ENCODE data around the gene RAMP1. TPM values are rescaled to one million over a fixed set of nuclear protein-coding genes. Genes with fewer than 3 reads are reported as not detected.

Gene RAMP1
- total RNA-seq, 1 experiment from 2014 or later: 0.63 TPM

DNA sequence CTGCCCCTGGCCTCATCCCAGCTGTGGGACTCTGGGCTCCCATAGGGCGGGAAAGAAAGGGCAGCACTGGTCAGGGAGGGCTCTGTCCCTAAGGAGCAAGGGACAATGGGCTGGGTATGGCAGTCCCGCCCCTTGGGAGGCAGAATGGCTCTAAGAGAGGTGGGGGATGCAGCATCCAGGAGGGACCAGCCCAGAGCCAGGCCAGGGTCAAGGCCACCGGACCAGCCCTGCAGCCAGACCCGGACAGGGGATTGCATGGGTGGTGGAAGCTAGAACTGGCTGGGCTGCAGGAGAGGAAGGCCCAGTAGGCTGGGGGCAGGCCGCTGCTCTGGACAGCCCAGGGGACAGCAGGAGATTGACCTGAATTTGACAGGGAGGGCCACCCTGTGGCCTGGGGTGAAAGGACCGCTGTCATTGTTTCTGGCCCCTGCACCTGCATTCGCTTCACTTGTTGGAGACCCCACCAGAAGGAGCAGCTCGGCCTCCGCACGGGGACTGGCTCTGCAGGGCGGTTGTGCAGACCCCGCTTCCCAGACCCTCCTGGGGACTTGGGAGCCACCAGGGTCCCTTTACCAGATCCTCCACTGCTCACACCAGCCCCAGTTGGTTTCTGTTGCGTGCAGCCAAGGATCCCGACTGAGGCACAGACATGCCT is 14.6 kb downstream of the RAMP1 start:
- peak overlapping the region in 1 of 3 experiments; percentile 75; a peak in 1 of 7 replicates for H3K27ac Mint-ChIP-seq
- Histone ChIP-seq H3K4me2 (ENCODE audit: insufficient read depth, insufficient read length, low read length) (no peak overlapping the region), H3K14ac (ENCODE audit: insufficient read depth, low read length) (no peak overlapping the region; the same call in 1 of the 2 replicates), H2BK15ac (ENCODE audit: low read depth, low read length) (no peak overlapping the region), H3T11ph (ENCODE audit: low read length) (no peak overlapping the region), H3K27ac (ENCODE audit: insufficient read length, low read depth, low read length) (no peak overlapping the region), H3K79me1 (ENCODE audit: insufficient read depth, low read depth, low read length, poor library complexity, severe bottlenecking) (no peaks in the 10 kb centered on the region), H4K20me1 (ENCODE audit: control insufficient read depth, insufficient read depth, insufficient read length) (no peaks in the 10 kb centered on the region), H2BK120ac (ENCODE audit: low read depth, low read length, poor library complexity, severe bottlenecking) (no peak overlapping the region), H3K23me2 (ENCODE audit: insufficient read length, low read depth, low read length, poor library complexity, severe bottlenecking) (no peaks in the 10 kb centered on the region), H3K18ac (ENCODE audit: insufficient read length, low read depth, low read length) (no peak overlapping the region), H2BK20ac (ENCODE audit: low read depth, low read length, poor library complexity, severe bottlenecking) (no peak overlapping the region), H3K9ac (ENCODE audit: extremely low read depth, insufficient read length, low read length) (no peak overlapping the region), H2BK12ac (ENCODE audit: insufficient read length, low read depth, low read length) (no peak overlapping the region), H2AK5ac (ENCODE audit: insufficient read length, low read length) (no peak overlapping the region), H3K56ac (ENCODE audit: insufficient read length, low read depth, low read length) (no peak overlapping the region), H3K4ac (ENCODE audit: low read depth, low read length) (no peak overlapping the region), H3K79me2 (ENCODE audit: insufficient read depth, low read length) (no peaks in the 10 kb centered on the region), H3K27me3 (ENCODE audit: insufficient read depth, low read length) (no peaks in the 10 kb centered on the region), H2AFZ (ENCODE audit: low read length) (no peak overlapping the region), H4K5ac (ENCODE audit: insufficient read length, low read depth, low read length) (no peak overlapping the region), H2BK5ac (ENCODE audit: insufficient read length, low read length) (no peak overlapping the region), H3K9me3 (ENCODE audit: control insufficient read depth, low read depth, low read length) (no peaks in the 10 kb centered on the region), H4K91ac (ENCODE audit: insufficient read length, low read depth, low read length) (no peak overlapping the region), H3K4me1 (ENCODE audit: insufficient read depth, low read length) (no peaks in the 10 kb centered on the region; the same call in 1 of the 2 replicates), H3K23ac (ENCODE audit: insufficient read length, low read depth, low read length) (no peak overlapping the region), H4K8ac (replicated peaks; ENCODE audit: insufficient read length, low read depth, low read length) (no peak overlapping the region)
- no peaks in the 10 kb centered on the region for H3K9me3 Mint-ChIP-seq
- no peaks in the 10 kb centered on the region; a peak in 1 of 7 replicates for H3K36me3 Mint-ChIP-seq (ENCODE audit: insufficient read depth in 1 of 3, low read depth in 3 of 3)
- no peak for DNase-seq
- H3K4me3 Mint-ChIP-seq: no peak overlapping the region
- no CpG with 5 or more reads among the region's 14 CpGs for WGBS (ENCODE audit: extremely low coverage, insufficient read length, low lambda C conversion rate)
- TF ChIP-seq, protein P1, sequence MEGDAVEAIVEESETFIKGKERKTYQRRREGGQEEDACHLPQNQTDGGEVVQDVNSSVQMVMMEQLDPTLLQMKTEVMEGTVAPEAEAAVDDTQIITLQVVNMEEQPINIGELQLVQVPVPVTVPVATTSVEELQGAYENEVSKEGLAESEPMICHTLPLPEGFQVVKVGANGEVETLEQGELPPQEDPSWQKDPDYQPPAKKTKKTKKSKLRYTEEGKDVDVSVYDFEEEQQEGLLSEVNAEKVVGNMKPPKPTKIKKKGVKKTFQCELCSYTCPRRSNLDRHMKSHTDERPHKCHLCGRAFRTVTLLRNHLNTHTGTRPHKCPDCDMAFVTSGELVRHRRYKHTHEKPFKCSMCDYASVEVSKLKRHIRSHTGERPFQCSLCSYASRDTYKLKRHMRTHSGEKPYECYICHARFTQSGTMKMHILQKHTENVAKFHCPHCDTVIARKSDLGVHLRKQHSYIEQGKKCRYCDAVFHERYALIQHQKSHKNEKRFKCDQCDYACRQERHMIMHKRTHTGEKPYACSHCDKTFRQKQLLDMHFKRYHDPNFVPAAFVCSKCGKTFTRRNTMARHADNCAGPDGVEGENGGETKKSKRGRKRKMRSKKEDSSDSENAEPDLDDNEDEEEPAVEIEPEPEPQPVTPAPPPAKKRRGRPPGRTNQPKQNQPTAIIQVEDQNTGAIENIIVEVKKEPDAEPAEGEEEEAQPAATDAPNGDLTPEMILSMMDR (conservative IDR thresholded peaks at IDR 0.05): no peak
- H3K27me3 Mint-ChIP-seq (ENCODE audit: low read depth): peaks cover 2% of the 10 kb centered on the region
- H3K4me1 Mint-ChIP-seq: peaks cover 5 to 6% of the 10 kb centered on the region in 2 experiments

All from H9 (cell line).